Esophagus muscularis mucosa (tissue), 4 donors: ENCODE results near the gene LMBRD1.

Experiments used
- CTCF ChIP-seq, 3 experiments: fragments of 200-600 bp in 2 of 3; fragments of 450-650 bp in 1 of 3; sonication (generic) in 2 of 3; IDR thresholded peaks; one replicate each; pipeline ENCODE4 v1.5.1; 2017 to 2019; ENCODE audit warnings: antibody characterized with exemption in 3 of 3, mild to moderate bottlenecking in 2 of 3, moderate library complexity in 1 of 3
- EP300 ChIP-seq: sonication (generic); formaldehyde crosslinking; IDR thresholded peaks from one replicate; pipeline ENCODE4 v1.6.1; 2017; ENCODE audit warnings: antibody characterized with exemption
- POLR2A ChIP-seq: fragments of 450-650 bp; IDR thresholded peaks from one replicate; pipeline ENCODE4 v1.6.1; 2017; ENCODE audit warnings: antibody characterized with exemption, moderate library complexity, mild to moderate bottlenecking, low read depth
- POLR2AphosphoS5 ChIP-seq, 2 donors: sonication (generic); formaldehyde crosslinking; IDR thresholded peaks; one replicate each; pipeline ENCODE4 v1.6.1; 2017; ENCODE audit warnings: antibody characterized with exemption in 2 of 2

DNA sequence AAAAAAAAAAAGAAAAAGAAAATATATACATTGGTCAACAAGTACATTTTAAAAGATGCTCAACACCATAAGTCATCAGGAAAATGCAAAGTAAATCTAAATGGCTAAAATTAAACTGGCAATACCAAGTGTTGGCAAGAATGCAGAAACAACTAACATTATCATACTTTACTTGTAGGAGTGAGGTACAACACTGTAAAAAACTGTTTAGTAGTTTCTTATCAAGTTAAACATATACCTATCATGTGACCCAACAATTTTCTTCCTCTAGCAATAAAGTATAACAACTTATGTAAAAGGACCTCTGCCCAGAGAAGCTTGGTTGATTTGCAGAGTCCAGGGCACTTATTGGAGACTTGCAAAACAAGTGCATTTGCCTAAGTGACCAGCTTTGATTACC, 40.4 kb downstream of the LMBRD1 start:
- no peak for TF ChIP-seq POLR2AphosphoS5 (IDR thresholded peaks at IDR 0.05)
- no peak for TF ChIP-seq CTCF (IDR thresholded peaks at IDR 0.05)
- no peak for TF ChIP-seq POLR2A
- TF ChIP-seq EP300: no peak
